OCI-LY1 (cell line): ENCODE results near the gene RAET1G.

ENCODE experiments used
- CTCF ChIP-seq: fragments of 200-600 bp; sonication (generic), shearing (Covaris generic); IDR thresholded peaks from 2 replicates; pipeline ENCODE4 v1.5.1; 2017; ENCODE audit warnings: mild to moderate bottlenecking, antibody characterized with exemption, low read length, moderate library complexity, mixed read lengths
- EZH2 ChIP-seq: fragments of 200-600 bp; sonication (generic), shearing (Covaris generic); IDR thresholded peaks from 2 replicates; pipeline ENCODE4 v1.8.0; 2017; ENCODE audit warnings: borderline replicate concordance, mixed run types, mild to moderate bottlenecking, antibody characterized with exemption, low read length, moderate library complexity, mixed read lengths

- TF ChIP-seq EZH2 (no peak), CTCF (no peak)
These were observed 6.7 kb downstream of the RAET1G start for GRCh38 chr6:149915970-149916865.
